SK-N-SH (cell line): ENCODE data around the gene ALPL.

ENCODE experiments used
- CHD2 ChIP-seq: fragments of 150-350 bp; IDR thresholded peaks from 2 replicates; pipeline ENCODE4 v1.6.1; 2018; ENCODE audit warnings: low read length; ENCODE audit not compliant: partially characterized antibody
- CTCF ChIP-seq: fragments of 200-600 bp; sonication (generic); IDR thresholded peaks from 2 replicates; pipeline ENCODE4 v1.6.1; 2017; ENCODE audit warnings: antibody characterized with exemption, mild to moderate bottlenecking, moderate library complexity
- POLR2AphosphoS5 ChIP-seq: IDR thresholded peaks from 2 replicates; pipeline ENCODE4 v1.6.1; 2012; ENCODE audit warnings: low read depth, low read length
- ZBTB33 ChIP-seq: IDR thresholded peaks from 2 replicates; pipeline ENCODE4 v1.4.0; 2012; ENCODE audit warnings: low read depth, borderline replicate concordance

GRCh38 chr1:21469581-21469980, 39.6 kb upstream of the ALPL start:
- TF ChIP-seq CHD2: no peak
- TF ChIP-seq CTCF: no peak
- TF ChIP-seq POLR2AphosphoS5: no peak
- no peak for TF ChIP-seq ZBTB33
